HG02970 (cell line): ENCODE data around the gene KRTAP10-2.
"Not testable (repeated sequence)": the region's sequence is repeated elsewhere in the genome, so short reads cannot be mapped to it uniquely, and the experiment has no call there.

Experiments
- ATAC-seq: cut with Tn5 transposase; IDR thresholded peaks from one replicate; pipeline ENCODE4 v1.9.1; 2021; ENCODE audit warnings: mild to moderate bottlenecking, moderate library complexity, moderate number of reproducible peaks; ENCODE audit not compliant: unreplicated experiment, low FRiP score

The KRTAP10-2 gene

DNA sequence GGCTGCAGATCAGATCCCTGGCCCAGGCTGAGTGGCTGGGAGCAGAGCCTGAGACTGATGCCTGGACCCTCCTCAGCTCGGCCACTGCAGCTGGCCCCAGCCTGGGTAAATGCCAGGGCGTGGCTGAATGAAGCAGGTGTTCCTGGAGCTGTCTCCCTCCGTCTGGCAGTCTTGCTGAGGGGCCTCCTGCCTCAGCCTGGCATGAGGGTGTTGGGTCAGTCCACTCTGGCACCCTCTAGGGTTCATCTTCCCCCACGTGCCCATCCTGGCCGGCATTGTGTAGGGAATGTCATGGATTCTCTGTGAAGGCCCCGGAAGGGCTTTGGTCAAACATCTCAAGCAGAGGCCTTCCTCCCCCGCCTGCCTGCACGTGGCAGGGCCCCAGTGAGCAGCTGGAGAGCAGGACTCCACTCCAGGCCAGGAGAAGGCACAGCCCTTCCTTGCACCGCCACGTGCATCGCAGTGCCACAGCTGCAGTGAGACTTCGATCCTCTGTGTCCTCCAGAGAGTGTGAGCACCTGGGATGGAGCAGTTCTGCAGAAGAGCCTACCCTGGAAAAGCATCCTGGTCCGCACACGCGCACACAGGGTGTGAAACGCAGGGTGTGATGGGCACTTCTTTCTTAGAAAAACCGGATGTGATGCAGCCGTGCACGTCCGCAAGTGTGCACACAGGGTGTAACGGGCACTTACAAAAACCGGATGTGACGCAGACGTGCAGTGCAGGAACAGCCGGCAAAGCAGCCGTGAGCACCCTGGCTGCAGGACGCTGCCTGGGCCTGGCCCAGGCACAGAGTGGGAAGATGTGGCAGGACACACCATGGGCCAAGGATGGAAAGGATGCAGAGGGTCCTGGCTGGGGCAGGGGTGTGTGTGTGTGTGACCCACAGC, 17.6 kb upstream of the KRTAP10-2 start:
- ATAC-seq = no peak

DNA sequence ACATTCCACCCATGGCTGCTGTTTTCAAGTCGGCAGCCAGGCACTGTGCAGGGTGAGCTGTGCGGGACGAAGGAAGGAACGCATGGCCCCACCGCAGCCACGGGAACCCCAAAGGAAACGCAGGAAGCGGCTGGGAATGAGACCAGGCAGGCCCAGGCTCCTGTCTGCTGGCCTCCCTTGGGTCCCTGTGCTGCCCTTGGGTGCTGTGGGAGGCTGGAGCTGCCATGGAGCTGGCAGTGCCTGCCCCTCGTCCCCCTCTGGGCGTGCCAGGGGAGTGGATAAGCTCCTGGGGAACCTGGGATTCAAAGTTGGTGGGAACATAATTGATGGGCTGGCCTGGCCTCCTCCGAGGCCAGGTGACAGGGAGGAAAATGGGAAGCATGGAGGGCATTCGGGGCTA, 17.0 kb upstream of the KRTAP10-2 start:
- no peak for ATAC-seq

DNA sequence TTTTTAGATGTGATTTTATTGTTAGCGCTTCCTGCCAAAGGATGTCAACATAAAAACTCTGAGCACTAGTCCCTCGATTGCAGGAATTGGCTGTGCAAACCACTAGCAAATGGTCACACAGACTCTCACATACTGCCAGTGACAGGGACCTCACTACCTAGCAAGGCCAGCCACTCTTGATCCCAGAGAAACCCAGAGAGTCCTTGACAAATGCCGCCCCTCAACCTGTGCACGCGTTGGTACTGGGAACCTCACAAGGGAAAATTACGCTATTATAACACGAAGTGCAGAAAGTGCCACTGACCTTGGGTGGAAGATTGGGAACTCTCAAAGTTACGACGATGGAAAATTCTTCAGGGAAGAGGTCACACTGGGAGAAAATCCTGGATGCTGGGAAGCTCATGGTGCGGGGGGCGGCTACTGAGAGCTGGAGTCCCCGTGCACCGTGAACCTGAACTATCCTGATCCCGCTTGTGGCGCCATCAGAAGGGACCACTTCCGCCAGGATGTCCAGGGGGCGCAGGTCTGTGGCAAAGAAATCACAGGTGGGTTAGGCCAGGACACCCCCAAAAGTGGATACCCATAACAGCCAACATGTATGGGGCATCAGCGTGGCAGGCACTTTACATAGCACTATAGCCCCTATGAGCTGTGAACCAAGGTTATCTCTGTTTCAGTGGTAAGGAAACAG, 16.3 kb upstream of the KRTAP10-2 start:
- ATAC-seq = no peak

DNA sequence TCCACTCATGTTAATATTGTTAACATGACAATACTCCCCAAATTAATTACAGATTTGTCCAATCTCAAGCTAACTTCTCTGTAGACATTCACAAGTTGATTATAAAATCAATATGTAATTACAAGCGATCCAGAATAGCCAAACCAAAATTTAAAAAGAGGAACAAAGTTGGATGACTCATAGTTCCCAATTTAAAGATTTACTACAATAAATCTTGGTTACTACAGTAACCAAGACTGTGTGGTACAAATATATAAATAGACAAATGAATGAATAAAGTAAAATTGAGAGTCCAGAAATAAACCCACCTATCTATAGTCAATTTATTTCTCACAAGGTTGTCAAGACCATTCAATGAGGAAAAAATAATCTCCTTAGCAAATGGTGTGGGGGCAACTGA, 15.1 kb upstream of the KRTAP10-2 start:
- ATAC-seq = no peak

DNA sequence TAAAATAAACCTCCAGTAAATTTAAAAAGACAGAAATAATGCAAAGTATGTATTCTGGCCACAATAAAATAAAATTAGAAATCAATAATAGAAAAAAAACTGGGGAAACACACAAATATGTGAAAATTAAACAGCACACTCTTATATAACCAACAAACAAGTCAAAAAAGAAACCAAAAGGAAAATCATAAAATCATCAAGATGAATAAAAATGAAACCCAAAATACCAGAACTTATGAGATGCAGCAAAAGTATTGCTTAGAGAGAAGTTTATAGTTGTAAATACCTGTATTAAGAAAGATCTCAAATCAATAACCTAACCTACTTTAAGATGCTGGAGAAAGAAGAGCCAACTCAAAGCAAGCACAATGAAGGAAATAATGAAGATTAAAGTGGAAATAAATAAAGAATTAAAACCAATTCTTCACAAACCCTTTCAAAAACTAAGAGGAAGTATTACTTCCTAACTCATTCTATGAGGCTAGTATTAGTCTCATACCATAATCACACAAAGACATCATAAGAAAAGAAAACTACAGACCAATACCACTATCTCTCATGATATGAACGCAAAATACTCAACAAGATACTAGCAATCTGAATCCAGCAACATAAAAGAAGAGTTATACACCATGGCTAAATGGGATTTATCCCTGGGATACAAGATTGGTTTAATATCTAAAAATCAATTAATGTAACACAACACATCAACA, 13.7 kb upstream of the KRTAP10-2 start:
- ATAC-seq = no peak

DNA sequence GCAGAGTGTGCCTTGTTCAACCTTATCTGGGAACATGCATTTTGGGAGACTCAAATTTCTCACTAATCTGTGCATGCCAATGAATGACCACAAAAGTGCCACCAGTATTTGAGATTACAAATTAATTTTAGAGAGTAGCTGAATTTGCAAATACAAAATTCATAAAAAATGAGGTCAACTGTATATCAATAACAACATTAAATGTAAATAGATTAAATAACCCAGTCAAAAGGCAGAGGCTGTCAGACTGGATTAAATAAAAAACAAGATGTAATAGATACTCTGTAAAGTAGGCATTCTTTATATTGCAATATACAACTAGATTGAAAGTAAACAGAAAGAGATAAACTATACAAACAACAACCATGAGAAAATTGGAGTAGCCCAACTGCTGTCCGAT, 12.8 kb upstream of the KRTAP10-2 start:
- ATAC-seq = no peak

DNA sequence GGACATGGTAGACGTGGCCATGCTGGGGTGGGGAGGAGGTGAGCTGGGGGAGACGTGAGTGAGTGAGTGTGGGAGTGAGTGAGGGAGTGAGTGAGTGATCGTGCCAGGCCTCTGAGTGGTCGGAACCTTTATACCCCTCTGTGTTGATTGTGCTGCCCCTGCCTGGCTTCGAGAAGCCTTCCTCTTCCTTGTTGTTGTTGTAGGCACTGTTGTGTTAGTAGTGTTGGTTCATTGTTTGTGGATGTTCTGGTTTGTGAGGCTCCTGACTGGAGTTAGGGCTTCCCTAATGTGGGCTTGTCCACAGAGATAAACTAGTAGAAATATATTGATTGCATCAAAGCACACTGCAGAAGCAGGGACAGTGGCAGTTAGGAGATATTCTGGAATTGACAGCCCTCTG, 7.4 kb upstream of the KRTAP10-2 start, which contains the start of gene KRTAP10-3:
Gene KRTAP10-3, minus strand, starts transcription at position 101 of the 400 bp plus-strand sequence. Its CDS starts 80 bp downstream, at position 21.
- ATAC-seq = no peak

DNA sequence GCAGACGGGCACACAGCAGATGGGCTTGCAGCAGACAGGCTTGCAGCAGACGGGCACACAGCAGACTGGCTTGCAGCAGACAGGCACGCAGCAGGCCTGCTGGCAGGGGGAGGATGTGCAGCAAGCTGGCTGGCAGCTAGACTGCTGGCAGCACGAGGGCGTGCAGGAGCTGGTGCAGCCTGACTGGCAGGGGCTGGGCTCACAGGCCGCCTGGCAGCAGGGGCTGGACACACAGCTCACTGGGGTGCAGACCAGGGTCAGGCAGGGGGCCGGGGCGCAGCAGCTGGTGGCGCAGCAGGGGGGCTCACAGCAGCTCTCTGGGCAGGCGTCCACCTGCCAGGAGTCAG, 7.0 kb upstream of the KRTAP10-2 start:
- not testable (repeated sequence) for ATAC-seq

DNA sequence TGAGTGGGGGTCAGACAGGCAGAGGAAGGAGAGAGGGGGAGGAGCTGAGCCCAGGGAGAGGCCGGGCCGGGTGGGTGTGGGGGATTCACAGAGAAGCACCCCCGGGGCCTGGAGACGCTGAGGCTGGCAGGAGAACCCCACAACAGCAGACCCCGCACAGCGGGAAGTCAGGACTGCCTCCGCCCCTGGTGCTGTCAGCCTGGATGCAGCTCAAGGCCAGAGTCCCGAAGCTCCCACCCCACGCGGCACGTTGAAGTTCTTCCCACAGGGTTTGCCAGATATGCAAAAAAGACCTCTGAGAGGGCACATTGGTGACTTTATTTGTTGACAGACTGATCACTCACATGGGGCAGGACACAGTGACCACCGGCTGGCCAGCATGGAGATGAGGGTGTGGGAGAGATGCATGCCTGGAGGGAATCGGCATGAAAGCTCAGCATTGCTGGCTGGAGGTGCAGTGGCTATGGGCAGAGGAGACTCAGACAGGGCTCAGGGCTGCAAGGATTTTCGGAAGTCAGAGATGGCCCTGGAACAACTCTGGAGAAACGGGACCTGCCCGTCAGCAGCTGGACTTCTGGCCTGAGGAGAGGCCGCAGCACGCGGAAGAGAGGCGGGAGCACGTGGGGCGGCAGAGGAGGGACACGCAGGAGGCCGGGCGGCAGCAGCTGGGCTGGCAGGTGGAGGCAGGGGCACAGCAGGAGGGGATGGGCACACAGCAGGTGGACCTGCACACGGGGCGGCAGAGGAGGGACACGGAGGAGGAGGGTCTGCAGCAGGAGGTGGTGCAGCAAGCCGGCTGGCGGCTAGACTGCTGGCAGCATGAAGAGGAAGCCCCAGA, 6.4 kb upstream of the KRTAP10-2 start:
- no peak for ATAC-seq

DNA sequence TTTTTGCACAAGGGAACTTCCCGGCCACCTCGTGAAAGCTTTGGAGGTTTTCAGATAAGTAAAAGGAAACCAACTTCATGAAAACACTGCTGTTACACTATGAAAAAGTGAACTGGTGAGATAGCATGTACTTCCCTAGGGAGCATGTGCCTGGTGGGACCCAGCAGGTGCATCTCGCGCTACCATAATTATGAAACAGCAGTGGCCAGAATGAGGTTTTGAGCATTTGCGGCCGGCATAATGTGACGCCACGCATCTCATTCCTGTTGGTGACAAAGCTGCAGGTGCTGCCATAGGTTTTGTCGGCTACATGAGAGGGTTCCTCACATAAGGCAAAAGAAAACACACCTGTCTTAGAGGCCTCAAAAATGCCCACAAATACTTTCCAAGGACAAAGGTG, 5.6 kb upstream of the KRTAP10-2 start:
- no peak for ATAC-seq

DNA sequence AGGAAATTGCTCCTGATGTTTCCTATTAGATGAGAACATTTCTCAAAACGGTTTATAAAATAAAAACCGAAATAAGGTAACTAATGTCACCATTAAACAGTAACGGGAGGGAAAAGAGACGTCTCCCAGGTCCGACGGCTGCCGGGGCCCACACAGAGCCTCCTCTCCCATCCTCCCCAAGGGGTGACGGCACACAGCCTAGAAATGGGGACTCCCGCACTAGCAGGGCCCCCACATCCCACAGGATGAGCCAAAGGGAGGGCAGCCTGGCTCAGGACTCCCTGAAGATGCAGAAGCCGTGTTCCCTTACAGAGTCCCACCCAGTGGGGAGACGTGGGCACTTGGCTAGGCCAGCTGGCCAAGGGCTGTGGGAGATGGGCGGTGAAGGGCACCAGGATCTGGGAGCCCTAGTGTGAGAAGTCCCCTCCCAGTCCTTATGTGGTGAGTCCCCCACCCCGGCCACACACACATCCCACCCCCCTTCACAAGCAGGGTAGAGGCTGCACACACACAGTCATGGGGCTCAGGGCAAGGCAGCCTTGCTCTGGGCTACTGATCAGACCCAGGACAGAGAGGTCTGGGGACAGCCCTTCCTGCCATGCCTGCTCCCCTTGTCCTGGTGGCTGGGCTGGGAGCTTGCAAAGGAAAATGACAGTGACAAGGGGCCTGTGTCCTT, 4.0 kb upstream of the KRTAP10-2 start:
- ATAC-seq = no peak

DNA sequence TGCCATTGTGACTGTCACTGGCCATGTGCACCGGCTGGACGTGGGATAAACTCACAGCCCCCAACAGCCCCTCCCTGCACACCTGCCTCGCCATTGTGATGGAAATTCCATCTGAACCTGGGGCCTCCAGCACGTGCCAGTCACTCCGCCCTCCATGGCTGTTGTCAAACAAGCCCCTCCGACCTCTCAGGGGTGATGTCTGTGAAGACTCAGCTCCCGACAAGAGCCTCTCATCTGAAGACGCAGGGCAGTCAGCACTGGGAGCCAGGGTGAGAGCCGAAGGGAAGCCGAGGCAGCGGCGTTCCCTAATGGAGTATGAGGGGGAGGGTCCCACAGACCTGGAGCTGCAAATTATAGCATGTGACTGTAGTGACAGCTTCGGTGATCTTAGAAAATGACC, 1.4 kb upstream of the KRTAP10-2 start:
- ATAC-seq = no peak

DNA sequence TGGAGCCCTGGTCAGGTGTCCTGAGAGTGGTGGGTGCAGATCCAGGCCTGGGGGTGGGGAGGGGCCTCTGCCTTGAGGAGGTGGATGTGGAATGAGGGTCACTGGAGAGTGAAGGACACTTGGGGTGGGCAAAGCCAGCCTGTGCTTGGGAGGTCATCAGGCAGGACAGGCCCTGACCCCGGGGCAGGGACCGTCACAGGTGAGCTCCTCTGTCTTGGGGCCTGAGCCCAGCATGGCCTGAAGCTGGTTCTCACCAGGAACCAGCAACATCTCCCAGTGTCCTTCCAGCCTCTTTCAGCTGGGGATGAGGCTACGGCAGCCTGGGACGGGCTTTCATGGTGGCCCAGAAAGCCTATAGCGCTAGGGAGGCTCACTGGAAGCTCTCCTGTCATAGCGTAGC, 831 bp upstream of the KRTAP10-2 start:
- ATAC-seq = no peak

DNA sequence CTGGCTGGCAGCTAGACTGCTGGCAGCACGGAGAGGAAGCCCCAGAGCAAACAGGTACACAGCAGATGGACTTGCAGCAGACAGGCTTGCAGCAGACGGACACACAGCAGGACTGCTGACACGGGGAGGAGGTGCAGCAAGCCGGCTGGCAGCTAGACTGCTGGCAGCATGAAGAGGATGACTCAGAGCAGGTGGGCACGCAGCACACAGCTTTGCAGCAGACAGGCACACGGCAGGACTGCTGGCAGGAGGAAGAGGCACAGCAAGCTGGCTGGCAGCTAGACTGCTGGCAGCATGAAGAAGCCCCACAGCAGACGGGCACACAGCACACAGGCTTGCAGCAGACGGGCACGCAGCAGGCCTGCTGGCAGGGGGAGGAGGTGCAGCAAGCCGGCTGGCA, 498 bp downstream of the KRTAP10-2 start:
- no peak for ATAC-seq

DNA sequence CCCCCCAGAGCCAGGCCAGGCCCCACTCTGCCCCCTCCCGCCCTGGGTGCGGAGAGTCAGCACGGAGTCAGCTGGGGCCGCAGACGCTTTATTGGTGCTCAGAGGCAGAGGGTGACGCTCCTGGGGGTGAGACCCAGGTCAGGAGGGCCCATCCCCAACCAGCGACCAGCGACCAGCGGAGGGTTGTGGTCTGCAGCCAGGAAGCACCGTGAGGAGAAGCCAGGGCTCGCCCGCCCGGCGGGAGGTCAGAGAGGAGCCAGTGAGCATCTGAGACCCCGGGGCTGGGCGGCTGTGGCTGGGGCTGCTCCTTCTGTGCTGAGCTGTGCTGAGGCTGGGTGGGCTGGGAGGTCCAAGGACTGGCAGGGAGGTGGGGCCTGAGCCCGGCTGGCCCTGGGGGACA, 1.0 kb downstream of the KRTAP10-2 start:
- ATAC-seq = not testable (repeated sequence)

DNA sequence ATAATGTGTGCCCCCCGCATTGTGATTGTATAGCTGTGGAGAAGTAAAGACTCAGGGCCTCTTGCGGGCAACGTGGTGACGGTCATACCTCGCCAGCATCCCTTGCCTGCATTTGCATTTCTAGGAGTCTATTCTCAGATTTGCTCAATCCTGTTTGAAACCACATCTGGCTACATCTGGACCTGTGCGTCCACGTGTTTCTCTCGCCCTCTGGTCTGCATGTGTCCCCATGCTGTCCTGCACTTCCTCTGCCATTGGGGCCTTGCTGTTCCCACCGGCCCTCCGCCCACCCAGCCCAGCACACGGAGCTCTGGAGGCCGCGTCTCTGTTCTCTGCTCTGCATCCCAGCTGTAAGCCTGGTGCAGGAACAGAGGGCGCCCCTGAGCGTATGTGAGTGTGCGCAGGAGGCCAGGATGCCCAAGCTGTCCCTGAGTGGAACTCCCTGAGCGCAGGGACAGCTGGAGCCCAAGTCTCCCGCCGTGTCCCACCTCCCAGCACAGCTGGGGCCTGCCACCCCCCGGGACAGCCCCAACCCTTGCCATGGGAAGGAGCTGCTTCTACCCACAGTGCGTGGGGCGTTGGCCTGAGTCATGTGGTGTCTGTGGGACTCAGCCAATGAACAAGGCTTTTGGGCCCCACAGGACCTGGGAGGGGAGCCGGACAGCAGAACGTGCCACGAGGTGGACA, 1.6 kb downstream of the KRTAP10-2 start:
- ATAC-seq = no peak

DNA sequence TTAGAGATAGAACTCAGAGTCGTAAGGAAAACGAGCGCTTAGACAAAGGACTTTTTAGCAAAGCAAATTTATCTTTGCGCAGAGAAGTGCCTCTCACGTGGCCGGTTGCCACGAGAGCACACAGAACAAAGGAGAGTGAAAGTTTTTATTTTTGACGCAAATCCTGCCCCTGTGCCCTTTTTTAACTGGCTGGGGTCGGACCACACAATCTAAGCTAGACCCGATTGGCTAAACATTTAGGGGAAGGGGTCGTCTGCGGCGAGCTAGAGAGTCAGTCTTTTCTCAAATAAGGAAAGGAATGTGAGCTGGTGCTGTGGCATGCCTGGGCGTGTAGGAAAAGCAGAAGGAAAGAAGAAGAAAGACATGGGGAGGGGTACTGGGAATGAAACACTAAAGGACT, 2.4 kb downstream of the KRTAP10-2 start:
- no peak for ATAC-seq

DNA sequence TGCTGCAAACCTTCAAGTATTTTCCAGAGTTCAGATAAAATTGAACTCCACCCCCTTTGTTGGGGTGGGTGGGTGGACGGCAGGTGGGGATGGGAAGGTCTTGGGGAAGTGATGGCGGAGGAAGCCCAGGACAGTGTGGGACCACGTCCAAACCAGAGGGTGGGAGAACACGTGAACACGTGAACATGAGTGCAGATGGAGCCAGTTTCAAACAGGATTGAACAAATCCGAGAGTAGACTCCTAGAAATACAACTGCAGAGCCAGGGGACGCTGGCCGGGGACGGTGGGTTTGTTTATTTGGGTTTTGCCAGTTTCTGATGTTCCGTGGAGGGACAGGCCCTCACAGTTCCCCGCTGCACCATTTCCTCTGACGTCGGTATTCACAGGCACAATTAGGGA, 2.9 kb downstream of the KRTAP10-2 start:
- ATAC-seq = no peak

DNA sequence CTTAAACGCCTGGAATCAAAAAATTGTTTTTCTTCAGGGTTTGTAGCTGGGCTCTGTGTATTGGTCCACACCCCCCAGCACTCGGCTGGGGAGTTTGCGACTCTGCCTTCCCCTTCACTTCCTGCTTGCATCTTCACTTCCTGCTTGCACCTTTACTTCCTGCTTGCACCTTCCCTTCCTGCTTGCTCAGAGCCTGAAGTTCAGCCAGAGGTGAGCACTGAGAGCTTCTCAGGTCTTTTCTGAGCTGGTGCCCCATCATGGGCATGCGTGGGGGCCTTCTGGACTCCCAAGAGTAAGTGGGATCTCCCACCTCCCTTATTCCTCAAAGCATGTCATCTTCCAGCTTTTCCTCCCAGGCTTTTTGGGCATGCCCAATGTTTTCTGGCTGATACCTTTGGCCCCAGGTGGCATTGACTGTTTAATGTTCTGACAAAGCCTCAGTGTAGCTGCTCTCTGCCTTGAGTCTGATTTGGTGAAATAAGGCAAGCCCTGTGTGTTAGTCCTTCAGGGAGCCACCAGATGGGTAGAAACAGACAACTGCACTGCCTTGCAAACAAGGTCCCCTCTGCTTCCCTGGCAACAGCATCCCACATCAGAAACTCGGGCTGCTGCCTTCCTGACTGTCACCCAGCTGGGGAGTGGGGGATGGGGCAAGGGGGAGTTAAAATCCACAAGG, 3.5 kb downstream of the KRTAP10-2 start:
- no peak for ATAC-seq
